ENCODE data around the gene WDR47. TPM values are rescaled to one million over a fixed set of nuclear protein-coding genes. Genes with fewer than 3 reads are reported as not detected.

Gene WDR47
- total RNA-seq, 1 experiment from 2014 or later = 6.6 TPM

DNA sequence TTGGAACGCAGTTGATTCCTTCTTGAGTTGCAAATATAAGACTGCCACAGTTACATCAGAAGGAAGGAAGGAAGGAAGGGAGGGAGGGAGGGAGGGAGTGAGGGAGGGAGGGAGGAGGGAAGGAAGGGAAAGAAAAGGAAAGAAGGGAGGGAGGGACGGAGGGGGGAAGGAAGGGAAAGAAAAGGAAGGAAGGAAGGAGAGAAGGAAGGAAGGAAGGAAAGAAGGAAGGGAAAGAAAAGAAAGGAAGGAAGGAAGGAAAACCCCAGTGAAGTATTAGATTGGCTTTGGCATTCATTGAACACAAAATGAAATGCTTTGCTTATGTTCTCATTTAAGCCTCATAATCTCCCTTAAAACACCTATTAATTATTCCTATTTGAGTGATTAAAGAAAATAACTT lies 6.4 kb upstream of the WDR47 start:
- no peaks in the 10 kb centered on the region for H3K4me1 Mint-ChIP-seq
- Histone ChIP-seq H3K56ac (ENCODE audit: insufficient read length, low read depth, low read length) (no peak overlapping the region), H4K8ac (replicated peaks; ENCODE audit: insufficient read length, low read depth, low read length) (no peak overlapping the region), H2BK12ac (ENCODE audit: insufficient read length, low read depth, low read length) (no peak overlapping the region), H2AK5ac (ENCODE audit: insufficient read length, low read length) (no peak overlapping the region), H3K4me2 (ENCODE audit: insufficient read depth, insufficient read length, low read length) (no peak overlapping the region), H2BK20ac (ENCODE audit: low read depth, low read length, poor library complexity, severe bottlenecking) (no peak overlapping the region), H4K91ac (ENCODE audit: insufficient read length, low read depth, low read length) (no peak overlapping the region), H3T11ph (ENCODE audit: low read length) (no peak overlapping the region), H3K79me1 (ENCODE audit: insufficient read depth, low read depth, low read length, poor library complexity, severe bottlenecking) (no peaks in the 10 kb centered on the region), H4K20me1 (ENCODE audit: control insufficient read depth, insufficient read depth, insufficient read length) (no peaks in the 10 kb centered on the region), H3K23me2 (ENCODE audit: insufficient read length, low read depth, low read length, poor library complexity, severe bottlenecking) (no peaks in the 10 kb centered on the region), H3K23ac (ENCODE audit: insufficient read length, low read depth, low read length) (no peak overlapping the region), H3K4ac (ENCODE audit: low read depth, low read length) (no peak overlapping the region), H2BK15ac (ENCODE audit: low read depth, low read length) (no peak overlapping the region), H4K5ac (ENCODE audit: insufficient read length, low read depth, low read length) (no peak overlapping the region), H3K9ac (ENCODE audit: extremely low read depth, insufficient read length, low read length) (no peak overlapping the region), H2AFZ (ENCODE audit: low read length) (no peak overlapping the region), H3K18ac (ENCODE audit: insufficient read length, low read depth, low read length) (no peak overlapping the region), H3K9me3 (ENCODE audit: control insufficient read depth, low read depth, low read length) (no peaks in the 10 kb centered on the region), H3K27me3 (ENCODE audit: insufficient read depth, low read length) (no peaks in the 10 kb centered on the region), H3K14ac (ENCODE audit: insufficient read depth, low read length) (no peak overlapping the region), H2BK120ac (ENCODE audit: low read depth, low read length, poor library complexity, severe bottlenecking) (no peak overlapping the region), H3K4me1 (ENCODE audit: insufficient read depth, low read length) (no peaks in the 10 kb centered on the region), H3K79me2 (ENCODE audit: insufficient read depth, low read length) (no peaks in the 10 kb centered on the region), H2BK5ac (ENCODE audit: insufficient read length, low read length) (no peak overlapping the region), H3K27ac (ENCODE audit: insufficient read length, low read depth, low read length) (no peak overlapping the region)
- no peaks in the 10 kb centered on the region for H3K36me3 Mint-ChIP-seq (ENCODE audit: insufficient read depth in 1 of 3, low read depth in 3 of 3)
- peaks cover 4 to 5% of the 10 kb centered on the region in 2 experiments; a peak in 4 of 5 replicates for H3K9me3 Mint-ChIP-seq
- TF ChIP-seq, protein P1, sequence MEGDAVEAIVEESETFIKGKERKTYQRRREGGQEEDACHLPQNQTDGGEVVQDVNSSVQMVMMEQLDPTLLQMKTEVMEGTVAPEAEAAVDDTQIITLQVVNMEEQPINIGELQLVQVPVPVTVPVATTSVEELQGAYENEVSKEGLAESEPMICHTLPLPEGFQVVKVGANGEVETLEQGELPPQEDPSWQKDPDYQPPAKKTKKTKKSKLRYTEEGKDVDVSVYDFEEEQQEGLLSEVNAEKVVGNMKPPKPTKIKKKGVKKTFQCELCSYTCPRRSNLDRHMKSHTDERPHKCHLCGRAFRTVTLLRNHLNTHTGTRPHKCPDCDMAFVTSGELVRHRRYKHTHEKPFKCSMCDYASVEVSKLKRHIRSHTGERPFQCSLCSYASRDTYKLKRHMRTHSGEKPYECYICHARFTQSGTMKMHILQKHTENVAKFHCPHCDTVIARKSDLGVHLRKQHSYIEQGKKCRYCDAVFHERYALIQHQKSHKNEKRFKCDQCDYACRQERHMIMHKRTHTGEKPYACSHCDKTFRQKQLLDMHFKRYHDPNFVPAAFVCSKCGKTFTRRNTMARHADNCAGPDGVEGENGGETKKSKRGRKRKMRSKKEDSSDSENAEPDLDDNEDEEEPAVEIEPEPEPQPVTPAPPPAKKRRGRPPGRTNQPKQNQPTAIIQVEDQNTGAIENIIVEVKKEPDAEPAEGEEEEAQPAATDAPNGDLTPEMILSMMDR (conservative IDR thresholded peaks at IDR 0.05) = no peak
- 0 out of 2 replicates have a peak, but pooled peaks cover 1% of the 10 kb centered on the region for H3K27me3 Mint-ChIP-seq (ENCODE audit: low read depth)
- no peak overlapping the region for H3K4me3 Mint-ChIP-seq
- no CpG with 5 or more reads among the region's 2 CpGs for WGBS (ENCODE audit: extremely low coverage, insufficient read length, low lambda C conversion rate)
- no peak for DNase-seq
- no peak overlapping the region for H3K27ac Mint-ChIP-seq
